CD4-positive, alpha-beta T cell (primary cell): ENCODE measurements around the gene METTL1. TPM values are rescaled to one million over a fixed set of nuclear protein-coding genes. Genes with fewer than 3 reads are reported as not detected.

Experiments used
- ATAC-seq: fragments of 200-7000 bp; cut with Tn5 transposase; one replicate; pipeline ENCODE4 v1.10.0; 2022; ENCODE audit warnings: mild to moderate bottlenecking; ENCODE audit not compliant: poor library complexity
- CTCF ChIA-PET: fragments of 350-600 bp; sonication (Branson Sonifier 250); formaldehyde crosslinking; loops from one replicate; lab custom pipeline; 2021; ENCODE audit warnings: antibody characterized with exemption, inconsistent platforms; lab: Charles Lee
- POLR2A ChIA-PET: fragments of 350-600 bp; sonication (Branson Sonifier 250); formaldehyde crosslinking; loops from one replicate; lab custom pipeline; 2021; ENCODE audit warnings: antibody characterized with exemption, inconsistent platforms; lab: Charles Lee
- DNase-seq, 14 experiments: peaks; one replicate each; pipeline ENCODE4 v3.0.0-alpha.2; 2013 to 2020; ENCODE audit warnings: mixed read lengths in 2 of 14
- H3K27ac ChIP-seq, 2 donors: one replicate each; pipeline versions ENCODE4 v1.5.1 to v1.7.0; 2013; ENCODE audit warnings: low read length in 2 of 2, low read depth in 1 of 2, mild to moderate bottlenecking in 1 of 2
- H3K27me3 ChIP-seq, 2 experiments: 1 replicate in 1 of 2; 2 replicates in 1 of 2; pipeline versions ENCODE4 v1.6.1 to v1.7.0; 2013; ENCODE audit warnings: low read length in 2 of 2, control low read depth in 1 of 2, mild to moderate bottlenecking in 1 of 2, moderate library complexity in 1 of 2; ENCODE audit not compliant: insufficient read depth in 2 of 2, control insufficient read depth in 1 of 2
- H3K36me3 ChIP-seq: one replicate; pipeline ENCODE4 v1.6.1; 2013; ENCODE audit warnings: low read length, control low read depth; ENCODE audit not compliant: insufficient read depth
- H3K4me1 ChIP-seq: one replicate; pipeline ENCODE4 v1.6.1; 2013; ENCODE audit warnings: low read length, control low read depth; ENCODE audit not compliant: insufficient read depth
- H3K4me3 ChIP-seq: one replicate; pipeline ENCODE4 v1.5.1; 2013; ENCODE audit warnings: mild to moderate bottlenecking, low read length, moderate library complexity
- H3K9me3 ChIP-seq, 2 experiments: 1 replicate in 1 of 2; 2 replicates in 1 of 2; pipeline versions ENCODE4 v1.6.1 to v1.7.0; 2013; ENCODE audit warnings: low read length in 2 of 2, mild to moderate bottlenecking in 2 of 2, control low read depth in 1 of 2, moderate library complexity in 1 of 2; ENCODE audit not compliant: control insufficient read depth in 1 of 2, insufficient read depth in 1 of 2
- H3K27ac Mint-ChIP-seq: one replicate; pipeline ENCODE4 v1.8.0; 2020; ENCODE audit warnings: mixed read lengths
- H3K27me3 Mint-ChIP-seq: one replicate; pipeline ENCODE4 v1.8.0; 2021; ENCODE audit warnings: mixed read lengths
- H3K36me3 Mint-ChIP-seq: one replicate; pipeline ENCODE4 v1.8.0; 2021; ENCODE audit warnings: low read depth, mixed read lengths
- H3K4me1 Mint-ChIP-seq: one replicate; pipeline ENCODE4 v1.8.0; 2021; ENCODE audit warnings: low read depth, mixed read lengths
- H3K4me3 Mint-ChIP-seq: one replicate; pipeline ENCODE4 v1.8.0; 2020; ENCODE audit warnings: mild to moderate bottlenecking, mixed read lengths
- H3K9me3 Mint-ChIP-seq: one replicate; pipeline ENCODE4 v1.8.0; 2020; ENCODE audit warnings: mixed read lengths
- CTCF ChIP-seq: fragments of 200-600 bp; IDR thresholded peaks from one replicate; pipeline ENCODE4 v1.8.0; 2022; ENCODE audit warnings: antibody characterized with exemption, mild to moderate bottlenecking
- intact Hi-C, 2 experiments: fragments of 100-400 bp; cut with DNase I in 1 of 2; cut with micrococcal nuclease in 1 of 2; formaldehyde crosslinking; loops; one replicate each; pipeline versions ENCODE4 v1.15.1 to v1.9.0; 2023 to 2025; cut with DNase I, micrococcal nuclease
- total RNA-seq, 174 experiments: library from RNA in 2 of 174; stranded (reverse) in 2 of 174; gene quantifications; one replicate each; pipeline ENCODE4 v1.2.3 and lab custom pipeline; 2021 to 2026

The METTL1 gene
- total RNA-seq, 2 experiments from 2014 or later, result 9.3 to 12.0 TPM

GRCh38 chr12:57811028-57811755 lies 39.3 kb upstream of the METTL1 start:
- H3K4me1 ChIP-seq, result no peaks in the 10 kb centered on the region
- H3K27ac ChIP-seq, result no peak overlapping the region
- intact Hi-C loops, result no loop called here
- H3K27me3 Mint-ChIP-seq, result no peaks in the 10 kb centered on the region
- TF ChIP-seq CTCF, result no peak
- no peaks in the 10 kb centered on the region for H3K4me1 Mint-ChIP-seq
- ChIA-PET CTCF (no interaction called here), POLR2A (no interaction called here)
- DNase-seq (no peak), ATAC-seq (no peak)
- no peak overlapping the region for H3K27ac Mint-ChIP-seq
- H3K4me3 ChIP-seq, result no peak overlapping the region
- no peak overlapping the region for H3K4me3 Mint-ChIP-seq
- H3K27me3 ChIP-seq, result no peaks in the 10 kb centered on the region
- H3K9me3 Mint-ChIP-seq, result no peaks in the 10 kb centered on the region
- H3K36me3 Mint-ChIP-seq, result peaks cover 37% of the 10 kb centered on the region
- no peaks in the 10 kb centered on the region for H3K9me3 ChIP-seq
- H3K36me3 ChIP-seq, result peaks cover 22% of the 10 kb centered on the region

- no peak overlapping the region for H3K27ac Mint-ChIP-seq
- no peak for DNase-seq
- no peaks in the 10 kb centered on the region for H3K4me1 Mint-ChIP-seq
- ATAC-seq, result no peak
- no peaks in the 10 kb centered on the region for H3K27me3 ChIP-seq
- H3K4me3 ChIP-seq, result no peak overlapping the region
- H3K36me3 Mint-ChIP-seq, result peaks cover 39% of the 10 kb centered on the region
- no peak overlapping the region for H3K4me3 Mint-ChIP-seq
- H3K27ac ChIP-seq, result no peak overlapping the region
- H3K9me3 ChIP-seq, result no peaks in the 10 kb centered on the region
- no peaks in the 10 kb centered on the region for H3K27me3 Mint-ChIP-seq
- intact Hi-C loops, result no loop called here
- CTCF ChIA-PET, result no interaction called here
- no peak for TF ChIP-seq CTCF
- H3K9me3 Mint-ChIP-seq, result no peaks in the 10 kb centered on the region
- POLR2A ChIA-PET, result no interaction called here
- no peaks in the 10 kb centered on the region for H3K4me1 ChIP-seq
- H3K36me3 ChIP-seq, result peaks cover 22% of the 10 kb centered on the region
Observed at GRCh38 chr12:57810450-57810849, 38.5 kb upstream of the METTL1 start.

GRCh38 chr12:57809425-57809824 lies 37.5 kb upstream of the METTL1 start:
- Histone ChIP-seq H3K27ac (no peak overlapping the region), H3K4me1 (no peaks in the 10 kb centered on the region), H3K9me3 (no peaks in the 10 kb centered on the region), H3K36me3 (peaks cover 22% of the 10 kb centered on the region), H3K27me3 (no peaks in the 10 kb centered on the region), H3K4me3 (no peak overlapping the region)
- DNase-seq (no peak), ATAC-seq (no peak)
- H3K4me3 Mint-ChIP-seq, result no peak overlapping the region
- ChIA-PET CTCF (no interaction called here), POLR2A (no interaction called here)
- no peaks in the 10 kb centered on the region for H3K9me3 Mint-ChIP-seq
- no peaks in the 10 kb centered on the region for H3K27me3 Mint-ChIP-seq
- no peaks in the 10 kb centered on the region for H3K4me1 Mint-ChIP-seq
- peaks cover 39% of the 10 kb centered on the region for H3K36me3 Mint-ChIP-seq
- no peak overlapping the region for H3K27ac Mint-ChIP-seq
- no peak for TF ChIP-seq CTCF
- intact Hi-C loops, result no loop called here
